A673 (cell line): Measurements from ENCODE around the gene TCEAL7. TPM values are rescaled to one million over a fixed set of nuclear protein-coding genes. Genes with fewer than 3 reads are reported as not detected.

Experiments used
- BruUV-seq: library from RNA; stranded (reverse); fragments of 400-500 nt; replicated peaks from 2 replicates; lab custom pipeline; 2021; lab: Mats Ljungman, UMichigan
- CTCF ChIA-PET: fragments of 300-600 bp; sonication (Branson Sonifier 250); formaldehyde crosslinking; loops from one replicate; lab custom pipeline; 2022; ENCODE audit warnings: antibody characterized with exemption; lab: Charles Lee
- POLR2A ChIA-PET: fragments of 300-600 bp; sonication (Branson Sonifier 250); formaldehyde crosslinking; loops from one replicate; lab custom pipeline; 2022; ENCODE audit warnings: antibody characterized with exemption; ENCODE audit not compliant: low non-redundant PET; lab: Charles Lee
- DNase-seq: peaks from one replicate; pipeline ENCODE4 v3.0.0-alpha.2; 2015; ENCODE audit warnings: low spot score
- H3K27ac ChIP-seq: fragments of 200-600 bp; sonication (generic); 2 replicates; pipeline ENCODE4 v1.5.1; 2016; ENCODE audit warnings: mixed run types, low read depth, mild to moderate bottlenecking, mixed read lengths, antibody characterized with exemption, low read length; ENCODE audit not compliant: poor library complexity, severe bottlenecking
- H3K27me3 ChIP-seq: fragments of 200-600 bp; sonication (generic); replicated peaks from 2 replicates; pipeline ENCODE4 v1.6.1; 2017; ENCODE audit warnings: mixed run types, low read depth, mild to moderate bottlenecking, mixed read lengths, antibody characterized with exemption, low read length; ENCODE audit not compliant: insufficient read depth, poor library complexity
- H3K36me3 ChIP-seq: fragments of 200-600 bp; sonication (generic); 2 replicates; pipeline ENCODE4 v1.6.1; 2016; ENCODE audit warnings: mixed run types, mild to moderate bottlenecking, mixed read lengths, antibody characterized with exemption, low read length; ENCODE audit not compliant: insufficient read depth, poor library complexity, severe bottlenecking
- H3K4me1 ChIP-seq: fragments of 200-600 bp; sonication (generic); 2 replicates; pipeline ENCODE4 v1.6.1; 2017; ENCODE audit warnings: mixed run types, mild to moderate bottlenecking, mixed read lengths, antibody characterized with exemption, low read length; ENCODE audit not compliant: insufficient read depth, poor library complexity, severe bottlenecking
- H3K4me3 ChIP-seq: fragments of 200-600 bp; sonication (generic); 2 replicates; pipeline ENCODE4 v1.5.1; 2016; ENCODE audit warnings: low read depth, mixed run types, mild to moderate bottlenecking, mixed read lengths, low read length; ENCODE audit not compliant: poor library complexity, severe bottlenecking
- H3K9me3 ChIP-seq: fragments of 200-600 bp; sonication (generic); 2 replicates; pipeline ENCODE4 v1.6.1; 2016; ENCODE audit warnings: mixed run types, low read depth, mild to moderate bottlenecking, mixed read lengths, antibody characterized with exemption, low read length; ENCODE audit not compliant: poor library complexity, severe bottlenecking
- EZH2 ChIP-seq: fragments of 200-600 bp; sonication (generic); IDR thresholded peaks from 2 replicates; pipeline ENCODE4 v1.6.1; 2017; ENCODE audit warnings: borderline replicate concordance, low read depth, mild to moderate bottlenecking, mixed read lengths, antibody characterized with exemption, low read length; ENCODE audit not compliant: poor library complexity, severe bottlenecking
- intact Hi-C: fragments of 100-400 bp; cut with micrococcal nuclease; formaldehyde crosslinking; loops from one replicate; pipeline ENCODE4 v1.10.0; 2022; ENCODE audit not compliant: unreplicated experiment
- total RNA-seq: library from RNA; stranded (reverse); gene quantifications from 2 replicates; pipeline ENCODE4 v1.2.3, GENCODE V29; 2021
- TF ChIP-seq, protein P1 (sequence below): fragments of 300-800, 200-600 bp; sonication (generic); conservative IDR thresholded peaks from 2 replicates; pipeline ENCODE4 v1.5.1; 2017; ENCODE audit warnings: low read depth, mild to moderate bottlenecking, antibody characterized with exemption, low read length, moderate library complexity, mixed read lengths

TCEAL7 gene
- total RNA-seq, 1 experiment from 2014 or later: not detected

- ChIA-PET POLR2A (no interaction called here), CTCF (interaction anchor here (0.6 kb wide), 1 partner anchor 18 kb away, joined by 3 read pairs; no protein-coding TSS in a partner anchor)
- Histone ChIP-seq H3K36me3 (no peaks in the 10 kb centered on the region), H3K27me3 (no peaks in the 10 kb centered on the region), H3K9me3 (no peaks in the 10 kb centered on the region), H3K4me1 (peaks cover 18% of the 10 kb centered on the region), H3K27ac (no peak overlapping the region), H3K4me3 (no peak overlapping the region)
- intact Hi-C loops: no loop called here
- BruUV-seq: no TSS peak
- DNase-seq: no peak
- TF ChIP-seq EZH2: no peak
- TF ChIP-seq, protein P1, sequence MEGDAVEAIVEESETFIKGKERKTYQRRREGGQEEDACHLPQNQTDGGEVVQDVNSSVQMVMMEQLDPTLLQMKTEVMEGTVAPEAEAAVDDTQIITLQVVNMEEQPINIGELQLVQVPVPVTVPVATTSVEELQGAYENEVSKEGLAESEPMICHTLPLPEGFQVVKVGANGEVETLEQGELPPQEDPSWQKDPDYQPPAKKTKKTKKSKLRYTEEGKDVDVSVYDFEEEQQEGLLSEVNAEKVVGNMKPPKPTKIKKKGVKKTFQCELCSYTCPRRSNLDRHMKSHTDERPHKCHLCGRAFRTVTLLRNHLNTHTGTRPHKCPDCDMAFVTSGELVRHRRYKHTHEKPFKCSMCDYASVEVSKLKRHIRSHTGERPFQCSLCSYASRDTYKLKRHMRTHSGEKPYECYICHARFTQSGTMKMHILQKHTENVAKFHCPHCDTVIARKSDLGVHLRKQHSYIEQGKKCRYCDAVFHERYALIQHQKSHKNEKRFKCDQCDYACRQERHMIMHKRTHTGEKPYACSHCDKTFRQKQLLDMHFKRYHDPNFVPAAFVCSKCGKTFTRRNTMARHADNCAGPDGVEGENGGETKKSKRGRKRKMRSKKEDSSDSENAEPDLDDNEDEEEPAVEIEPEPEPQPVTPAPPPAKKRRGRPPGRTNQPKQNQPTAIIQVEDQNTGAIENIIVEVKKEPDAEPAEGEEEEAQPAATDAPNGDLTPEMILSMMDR: no peak
Measured at GRCh38 chrX:103330681-103331288, 746 bp downstream of the TCEAL7 start.

DNA sequence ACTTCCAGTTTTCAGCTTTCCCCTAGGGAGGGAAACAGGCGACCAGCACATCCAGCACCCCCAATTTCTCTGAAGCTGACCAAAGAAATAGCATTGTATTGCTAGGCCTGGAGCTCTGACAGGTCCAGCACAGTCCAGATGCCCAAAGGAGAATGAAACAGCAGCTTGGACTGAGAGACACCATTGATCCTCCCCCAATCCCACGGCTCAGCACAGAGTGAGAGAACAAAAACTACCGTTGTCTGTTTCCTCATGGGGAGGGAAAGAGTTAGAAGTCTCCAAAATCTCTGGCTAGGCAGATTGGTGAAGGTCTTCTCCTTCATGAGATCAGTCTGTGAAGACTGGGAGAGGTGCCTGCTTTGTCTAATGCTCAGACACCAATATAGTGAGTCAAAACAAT is 8.6 kb downstream of the TCEAL7 start:
- no peaks in the 10 kb centered on the region for H3K27me3 ChIP-seq
- H3K4me3 ChIP-seq: no peak overlapping the region
- no peak for DNase-seq
- no peaks in the 10 kb centered on the region for H3K4me1 ChIP-seq
- TF ChIP-seq, protein P1: no peak
- no peak for TF ChIP-seq EZH2
- ChIA-PET CTCF (no interaction called here), POLR2A (no interaction called here)
- intact Hi-C loops: no loop called here
- H3K36me3 ChIP-seq: no peaks in the 10 kb centered on the region
- no peaks in the 10 kb centered on the region for H3K9me3 ChIP-seq
- no TSS peak for BruUV-seq
- H3K27ac ChIP-seq: no peak overlapping the region

DNA sequence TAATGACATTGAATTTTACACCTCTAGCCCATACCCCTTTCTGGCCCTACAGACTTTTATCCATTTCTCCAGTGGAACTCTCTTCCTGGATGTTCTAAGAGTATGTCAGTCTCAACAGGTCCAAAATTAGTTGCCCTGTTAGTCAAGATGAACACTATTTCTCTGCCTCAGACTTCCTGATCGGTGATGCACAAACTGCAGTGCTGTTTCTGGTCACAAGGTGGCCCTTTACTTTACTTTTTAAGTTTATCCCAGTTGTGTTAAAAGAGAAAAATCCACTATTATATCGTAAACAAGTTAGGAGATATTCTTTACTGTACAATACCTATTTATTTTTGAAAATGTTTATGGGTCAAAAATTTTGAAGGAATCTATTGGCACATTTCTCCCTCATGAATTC is 13.1 kb downstream of the TCEAL7 start:
- DNase-seq: peak; percentile 48
- H3K27ac ChIP-seq: no peak overlapping the region
- H3K4me3 ChIP-seq: no peak overlapping the region
- no TSS peak for BruUV-seq
- no peaks in the 10 kb centered on the region for H3K4me1 ChIP-seq
- ChIA-PET CTCF (interaction anchor here (1.0 kb wide), 1 partner anchor 121 kb away, joined by 9 read pairs; no protein-coding TSS in a partner anchor), POLR2A (no interaction called here)
- no peaks in the 10 kb centered on the region for H3K36me3 ChIP-seq
- intact Hi-C loops: loop anchor here (1.0 kb wide), 1 partner anchor 121 kb away; no protein-coding TSS in a partner anchor
- TF ChIP-seq, protein P1: peak; percentile 81
- no peak for TF ChIP-seq EZH2
- H3K27me3 ChIP-seq: no peaks in the 10 kb centered on the region
- H3K9me3 ChIP-seq: no peaks in the 10 kb centered on the region
